ENCODE measurements around the gene TLR2.

GRCh38 chr4:153661215-153661822 lies 22.8 kb upstream of the TLR2 start:
- TF ChIP-seq EGR1 (IDR thresholded peaks at IDR 0.05; ENCODE audit: low read depth in 2 of 2) (peak in 1 of 2 donors; percentile 33), TAF1 (conservative IDR thresholded peaks at IDR 0.05) (no peak), JUND (IDR thresholded peaks at IDR 0.05) (peak; percentile 61 to 77), FOXA1 (IDR thresholded peaks at IDR 0.05) (no peak), YY1 (IDR thresholded peaks at IDR 0.05) (peak; percentile 49), GABPA (IDR thresholded peaks at IDR 0.05 in 1 of 2, conservative IDR thresholded peaks at IDR 0.05 in 1 of 2) (peak; percentile 26 to 38), MAX (IDR thresholded peaks at IDR 0.05) (peak; percentile 85), HNF4A (conservative IDR thresholded peaks at IDR 0.05) (peak; percentile 72 to 84)
- TF ChIP-seq, protein P1, sequence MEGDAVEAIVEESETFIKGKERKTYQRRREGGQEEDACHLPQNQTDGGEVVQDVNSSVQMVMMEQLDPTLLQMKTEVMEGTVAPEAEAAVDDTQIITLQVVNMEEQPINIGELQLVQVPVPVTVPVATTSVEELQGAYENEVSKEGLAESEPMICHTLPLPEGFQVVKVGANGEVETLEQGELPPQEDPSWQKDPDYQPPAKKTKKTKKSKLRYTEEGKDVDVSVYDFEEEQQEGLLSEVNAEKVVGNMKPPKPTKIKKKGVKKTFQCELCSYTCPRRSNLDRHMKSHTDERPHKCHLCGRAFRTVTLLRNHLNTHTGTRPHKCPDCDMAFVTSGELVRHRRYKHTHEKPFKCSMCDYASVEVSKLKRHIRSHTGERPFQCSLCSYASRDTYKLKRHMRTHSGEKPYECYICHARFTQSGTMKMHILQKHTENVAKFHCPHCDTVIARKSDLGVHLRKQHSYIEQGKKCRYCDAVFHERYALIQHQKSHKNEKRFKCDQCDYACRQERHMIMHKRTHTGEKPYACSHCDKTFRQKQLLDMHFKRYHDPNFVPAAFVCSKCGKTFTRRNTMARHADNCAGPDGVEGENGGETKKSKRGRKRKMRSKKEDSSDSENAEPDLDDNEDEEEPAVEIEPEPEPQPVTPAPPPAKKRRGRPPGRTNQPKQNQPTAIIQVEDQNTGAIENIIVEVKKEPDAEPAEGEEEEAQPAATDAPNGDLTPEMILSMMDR (IDR thresholded peaks at IDR 0.05; ENCODE audit: low read depth, low read length, missing input control) = no peak
- TF ChIP-seq, protein P2, sequence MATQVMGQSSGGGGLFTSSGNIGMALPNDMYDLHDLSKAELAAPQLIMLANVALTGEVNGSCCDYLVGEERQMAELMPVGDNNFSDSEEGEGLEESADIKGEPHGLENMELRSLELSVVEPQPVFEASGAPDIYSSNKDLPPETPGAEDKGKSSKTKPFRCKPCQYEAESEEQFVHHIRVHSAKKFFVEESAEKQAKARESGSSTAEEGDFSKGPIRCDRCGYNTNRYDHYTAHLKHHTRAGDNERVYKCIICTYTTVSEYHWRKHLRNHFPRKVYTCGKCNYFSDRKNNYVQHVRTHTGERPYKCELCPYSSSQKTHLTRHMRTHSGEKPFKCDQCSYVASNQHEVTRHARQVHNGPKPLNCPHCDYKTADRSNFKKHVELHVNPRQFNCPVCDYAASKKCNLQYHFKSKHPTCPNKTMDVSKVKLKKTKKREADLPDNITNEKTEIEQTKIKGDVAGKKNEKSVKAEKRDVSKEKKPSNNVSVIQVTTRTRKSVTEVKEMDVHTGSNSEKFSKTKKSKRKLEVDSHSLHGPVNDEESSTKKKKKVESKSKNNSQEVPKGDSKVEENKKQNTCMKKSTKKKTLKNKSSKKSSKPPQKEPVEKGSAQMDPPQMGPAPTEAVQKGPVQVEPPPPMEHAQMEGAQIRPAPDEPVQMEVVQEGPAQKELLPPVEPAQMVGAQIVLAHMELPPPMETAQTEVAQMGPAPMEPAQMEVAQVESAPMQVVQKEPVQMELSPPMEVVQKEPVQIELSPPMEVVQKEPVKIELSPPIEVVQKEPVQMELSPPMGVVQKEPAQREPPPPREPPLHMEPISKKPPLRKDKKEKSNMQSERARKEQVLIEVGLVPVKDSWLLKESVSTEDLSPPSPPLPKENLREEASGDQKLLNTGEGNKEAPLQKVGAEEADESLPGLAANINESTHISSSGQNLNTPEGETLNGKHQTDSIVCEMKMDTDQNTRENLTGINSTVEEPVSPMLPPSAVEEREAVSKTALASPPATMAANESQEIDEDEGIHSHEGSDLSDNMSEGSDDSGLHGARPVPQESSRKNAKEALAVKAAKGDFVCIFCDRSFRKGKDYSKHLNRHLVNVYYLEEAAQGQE (IDR thresholded peaks at IDR 0.05) = peak; percentile 23
- TF ChIP-seq, protein P3, sequence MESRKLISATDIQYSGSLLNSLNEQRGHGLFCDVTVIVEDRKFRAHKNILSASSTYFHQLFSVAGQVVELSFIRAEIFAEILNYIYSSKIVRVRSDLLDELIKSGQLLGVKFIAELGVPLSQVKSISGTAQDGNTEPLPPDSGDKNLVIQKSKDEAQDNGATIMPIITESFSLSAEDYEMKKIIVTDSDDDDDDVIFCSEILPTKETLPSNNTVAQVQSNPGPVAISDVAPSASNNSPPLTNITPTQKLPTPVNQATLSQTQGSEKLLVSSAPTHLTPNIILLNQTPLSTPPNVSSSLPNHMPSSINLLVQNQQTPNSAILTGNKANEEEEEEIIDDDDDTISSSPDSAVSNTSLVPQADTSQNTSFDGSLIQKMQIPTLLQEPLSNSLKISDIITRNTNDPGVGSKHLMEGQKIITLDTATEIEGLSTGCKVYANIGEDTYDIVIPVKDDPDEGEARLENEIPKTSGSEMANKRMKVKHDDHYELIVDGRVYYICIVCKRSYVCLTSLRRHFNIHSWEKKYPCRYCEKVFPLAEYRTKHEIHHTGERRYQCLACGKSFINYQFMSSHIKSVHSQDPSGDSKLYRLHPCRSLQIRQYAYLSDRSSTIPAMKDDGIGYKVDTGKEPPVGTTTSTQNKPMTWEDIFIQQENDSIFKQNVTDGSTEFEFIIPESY (IDR thresholded peaks at IDR 0.05) = peak; percentile 46
